ENCODE data around the gene ZKSCAN7. TPM values are rescaled to one million over a fixed set of nuclear protein-coding genes. Genes with fewer than 3 reads are reported as not detected.
A peak's percentile ranks its signal among the peaks of the same experiment; 100 is the strongest.
"Not testable (repeated sequence)": the region's sequence is repeated elsewhere in the genome, so short reads cannot be mapped to it uniquely, and the experiment has no call there.

The ZKSCAN7 gene
- total RNA-seq, result 0.76 TPM

DNA sequence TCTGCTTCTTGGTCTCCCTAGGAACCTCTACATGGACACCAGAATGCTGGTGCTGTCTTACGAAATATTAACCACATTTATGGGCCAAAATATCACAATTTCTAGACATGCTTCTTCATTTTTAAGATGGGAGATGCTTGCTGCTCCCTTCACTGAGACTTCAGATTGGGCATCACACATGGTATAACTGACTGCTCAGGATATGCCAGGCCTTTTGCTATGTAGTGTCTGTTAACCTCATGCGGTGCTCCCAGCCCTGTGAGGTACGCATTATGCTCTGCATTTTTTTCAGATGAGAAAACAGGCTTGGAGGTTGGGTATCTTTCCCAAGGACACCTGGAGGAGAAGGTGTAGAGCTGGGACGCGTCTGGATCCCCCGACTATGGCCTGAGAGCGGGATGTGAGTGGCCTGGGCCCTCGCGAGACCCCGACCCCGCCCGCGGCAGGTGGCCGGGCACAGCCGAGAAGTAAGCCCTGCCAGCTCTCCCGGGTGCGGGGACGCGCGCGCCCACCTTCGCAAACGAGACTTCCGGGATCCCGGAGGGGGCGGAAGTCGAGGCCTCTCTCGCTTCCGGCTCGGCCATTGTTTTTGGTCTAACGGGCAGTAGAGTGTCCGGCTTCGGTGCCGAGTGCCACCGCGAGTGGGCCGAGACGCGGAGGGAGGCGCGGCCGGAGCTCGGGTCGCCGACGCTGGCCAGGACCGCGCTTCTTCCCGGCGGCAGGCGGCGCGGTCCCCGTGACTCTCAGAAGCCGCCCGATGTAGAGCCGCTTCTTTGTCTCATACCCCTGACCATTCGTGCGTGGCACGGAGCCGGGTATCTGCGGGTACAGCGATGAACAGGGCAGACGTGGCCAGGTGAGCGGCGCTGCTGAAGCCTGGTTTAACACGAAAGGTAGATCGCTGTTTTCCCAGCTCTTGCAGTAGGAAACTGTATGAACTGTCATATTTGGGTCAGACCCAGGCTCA lies at the start of gene ZKSCAN7:
TSS of gene ZKSCAN7 (plus strand) at position 568 of the 967 bp plus-strand sequence. CDS start 1,855 bp downstream, outside the sequence.
- peak; percentile 50 for ATAC-seq

DNA sequence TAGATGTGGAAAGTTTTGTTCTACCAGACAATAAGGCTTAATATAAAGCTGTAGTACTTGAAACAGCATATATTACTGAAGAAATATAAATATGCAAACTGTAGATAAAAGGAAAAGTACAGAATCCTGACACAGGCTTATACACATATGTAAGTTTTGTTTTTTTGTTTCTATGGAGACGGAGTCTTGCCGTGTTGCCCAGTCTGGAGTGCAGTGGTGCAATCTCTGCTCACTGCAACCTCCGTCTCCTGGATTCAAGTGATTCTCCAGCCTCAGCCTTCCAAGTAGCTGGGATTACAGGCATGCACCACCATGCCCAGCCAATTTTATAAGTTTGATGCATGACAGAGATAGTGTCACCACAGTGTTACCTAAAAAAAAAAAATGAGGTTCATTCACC lies 48.4 kb upstream of the ZKSCAN7 start:
- no peak for ATAC-seq

DNA sequence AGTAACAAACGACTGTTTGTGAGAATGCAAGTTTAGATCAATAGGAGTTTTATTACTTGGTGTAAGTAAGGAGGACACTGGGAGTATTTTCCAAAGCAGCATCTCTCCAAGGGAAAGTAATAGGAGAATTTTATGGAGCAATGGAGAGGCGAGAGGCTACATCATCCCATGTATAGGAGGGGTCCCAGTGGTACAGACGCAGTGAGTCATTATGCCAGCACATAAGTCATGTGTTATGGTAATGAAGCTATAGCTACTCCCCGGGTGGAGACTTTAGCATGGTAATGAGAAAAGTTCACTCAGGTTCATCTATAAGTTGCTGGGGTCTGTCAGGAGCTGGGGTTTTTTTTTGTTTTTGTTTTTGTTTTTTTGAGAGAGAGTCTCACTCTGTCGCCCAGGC lies 48.0 kb upstream of the ZKSCAN7 start:
- ATAC-seq, result no peak

DNA sequence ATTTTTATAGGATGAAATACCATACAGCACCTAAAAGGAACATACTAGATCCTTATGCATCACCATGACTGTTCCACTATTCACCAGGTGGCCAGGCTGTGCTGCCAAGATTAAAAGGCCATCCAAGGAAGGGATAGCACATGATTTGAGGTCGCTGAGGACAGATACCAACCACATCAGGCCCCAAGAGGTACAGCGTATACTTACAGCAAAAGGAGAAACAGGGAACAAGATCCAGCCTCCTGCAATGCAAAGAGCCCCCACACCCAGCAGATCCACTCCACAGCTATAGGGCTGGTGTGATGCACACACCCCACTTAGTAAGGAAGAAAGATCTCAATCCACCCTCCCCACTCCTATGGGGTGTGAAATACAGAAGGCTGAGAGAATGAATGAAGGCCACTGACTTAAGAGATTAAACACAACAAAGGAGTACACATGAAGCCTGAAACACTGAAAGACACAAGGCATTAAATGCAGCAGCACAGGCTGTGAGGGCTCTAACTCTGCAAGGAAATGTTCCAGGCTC lies 45.5 kb upstream of the ZKSCAN7 start:
- ATAC-seq, result peak; percentile 61

DNA sequence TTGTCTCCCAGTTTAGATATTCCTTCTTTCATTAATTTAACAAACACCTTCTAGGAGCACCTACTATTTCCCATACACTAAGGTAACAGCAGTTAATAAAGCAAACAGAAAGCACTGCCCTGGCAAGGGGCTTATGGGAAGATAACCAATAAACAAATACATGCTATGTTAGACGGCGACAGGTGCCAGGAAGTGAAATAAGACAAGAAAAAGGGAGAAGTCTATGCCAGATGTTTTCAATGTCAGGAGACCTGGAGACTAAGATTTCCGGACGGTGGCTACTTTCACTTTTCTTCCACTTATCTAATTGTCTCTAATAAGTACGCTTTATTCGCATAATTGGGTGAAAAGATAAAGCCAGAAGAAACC lies 45.0 kb upstream of the ZKSCAN7 start:
- ATAC-seq, result peak; percentile 9

DNA sequence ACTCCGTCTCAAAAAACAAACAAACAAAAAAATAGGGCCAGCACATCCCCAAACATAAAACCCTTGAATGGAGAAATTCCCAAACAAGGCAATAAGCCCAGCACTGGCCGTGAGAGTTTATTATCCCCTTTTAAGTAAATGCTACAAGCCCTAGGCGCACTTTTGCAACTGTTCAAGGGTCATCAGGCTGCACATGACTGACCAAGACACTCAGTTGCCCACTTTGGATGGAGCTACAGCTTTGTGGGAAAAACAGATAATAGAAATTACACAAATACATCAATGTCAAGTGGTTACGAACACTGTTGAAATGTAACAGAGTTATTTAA lies 43.8 kb upstream of the ZKSCAN7 start:
- ATAC-seq, result no peak

DNA sequence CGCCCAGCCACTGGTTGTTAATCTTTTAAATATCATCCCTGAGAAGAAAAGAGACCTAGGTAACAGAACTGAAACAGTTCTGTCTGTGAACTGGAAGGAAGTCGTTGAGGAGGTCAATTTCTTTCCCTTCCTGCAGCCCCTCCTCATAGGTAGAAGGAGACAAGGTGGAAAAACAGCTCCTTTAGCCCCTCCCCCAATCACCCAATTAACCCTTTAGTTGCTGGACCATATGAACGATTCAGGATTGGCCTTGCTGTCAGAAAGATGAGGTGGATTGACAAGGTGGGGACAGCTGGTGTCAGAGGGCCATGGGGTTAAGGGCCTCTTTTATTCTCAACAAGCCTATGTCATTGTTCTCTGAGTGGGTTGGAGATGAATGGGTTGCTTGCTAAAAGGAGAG lies 41.5 kb upstream of the ZKSCAN7 start:
- no peak for ATAC-seq

DNA sequence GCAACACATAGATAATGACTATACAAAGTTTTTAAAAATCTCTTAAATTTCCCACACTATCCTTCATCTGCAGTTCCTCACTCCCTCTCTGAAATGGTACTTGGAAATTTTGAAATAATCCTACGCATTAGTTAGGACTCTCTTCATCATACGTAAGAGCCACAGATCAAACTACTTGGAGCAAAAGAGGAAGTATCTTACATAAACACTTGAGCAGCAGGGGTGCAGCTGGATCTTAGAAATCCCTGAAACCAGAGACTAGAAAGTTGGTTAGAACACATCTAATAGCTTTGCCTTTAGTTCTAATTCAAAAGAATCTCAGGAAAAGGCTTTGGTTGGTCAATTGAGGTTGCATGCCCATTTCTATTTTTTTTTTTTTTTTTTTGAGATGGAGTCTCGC lies 38.8 kb upstream of the ZKSCAN7 start:
- ATAC-seq, result no peak

DNA sequence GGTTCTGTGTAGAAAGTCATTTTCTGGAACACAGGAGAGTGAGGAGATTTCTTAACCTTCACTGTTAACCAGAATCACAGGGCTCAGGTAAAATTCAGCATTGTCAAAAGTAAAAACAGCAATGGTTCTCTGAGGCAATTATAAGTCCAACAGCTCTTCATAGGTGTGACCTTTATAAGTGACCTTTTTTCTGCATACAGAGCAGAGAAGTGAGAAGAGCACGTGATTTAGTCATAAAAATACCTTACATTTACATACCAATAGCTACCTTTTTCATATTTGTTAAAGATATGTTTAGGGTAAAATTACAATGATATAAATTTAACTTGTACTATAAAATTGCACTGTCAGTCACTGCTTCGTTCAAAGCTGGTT lies 36.2 kb upstream of the ZKSCAN7 start:
- no peak for ATAC-seq

DNA sequence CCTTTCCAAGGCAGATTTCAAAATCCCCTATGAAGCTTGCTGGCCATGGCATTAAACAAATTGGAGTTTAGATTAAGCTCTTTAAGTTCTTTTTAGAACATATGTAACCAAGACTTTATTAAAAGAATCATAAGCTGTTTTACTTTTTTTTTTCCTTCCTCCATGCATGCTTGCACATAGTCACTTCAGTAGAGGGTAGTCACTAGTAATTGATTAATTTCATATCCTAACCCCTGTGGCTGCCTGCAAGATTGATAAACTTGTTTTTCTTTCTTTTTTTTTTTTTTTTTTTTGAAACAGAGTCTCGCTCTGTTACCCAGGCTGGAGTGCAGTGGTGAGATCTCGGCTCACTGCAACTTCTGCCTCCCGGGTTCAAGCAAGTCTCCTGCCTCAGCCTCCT lies 33.3 kb upstream of the ZKSCAN7 start:
- no peak for ATAC-seq

DNA sequence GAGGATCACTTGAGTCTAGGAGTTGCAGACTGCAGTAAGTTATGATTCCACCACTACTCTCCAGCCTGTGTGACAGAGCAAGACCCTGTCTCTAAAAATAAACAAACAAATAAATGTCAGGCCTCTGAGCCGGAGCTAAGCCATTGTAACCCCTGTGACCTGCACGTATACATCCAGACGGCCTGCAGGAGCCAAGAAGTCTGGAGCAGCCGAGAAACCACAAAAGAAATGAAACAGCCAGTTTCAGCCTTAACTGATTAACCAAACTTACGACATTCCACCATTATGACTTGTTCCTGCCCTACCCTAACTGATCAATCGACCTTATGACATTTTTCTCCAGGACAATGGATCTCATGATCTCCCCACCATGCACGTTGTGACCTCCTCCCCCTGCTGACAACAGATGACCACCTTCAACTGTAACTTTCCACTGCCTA lies 32.5 kb upstream of the ZKSCAN7 start:
- no peak for ATAC-seq

DNA sequence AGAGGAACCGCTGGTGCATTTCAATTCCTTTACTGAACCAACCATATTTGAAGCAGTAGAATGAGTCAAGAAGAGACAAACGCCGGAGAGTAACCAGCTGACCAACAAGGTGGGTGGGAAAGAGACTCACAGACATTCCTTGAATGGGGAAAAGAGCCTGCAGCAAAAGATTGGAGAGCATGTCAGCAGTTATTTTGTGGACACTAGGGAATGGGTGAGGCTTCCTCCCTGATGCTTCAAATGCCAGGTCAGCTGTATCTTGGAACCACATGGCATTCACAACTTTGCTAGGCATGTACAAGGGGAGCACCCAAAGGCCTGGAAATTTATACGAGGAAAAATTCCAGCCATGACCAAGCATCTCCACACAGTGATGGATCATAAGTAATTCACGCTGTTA lies 29.9 kb upstream of the ZKSCAN7 start:
- no peak for ATAC-seq

DNA sequence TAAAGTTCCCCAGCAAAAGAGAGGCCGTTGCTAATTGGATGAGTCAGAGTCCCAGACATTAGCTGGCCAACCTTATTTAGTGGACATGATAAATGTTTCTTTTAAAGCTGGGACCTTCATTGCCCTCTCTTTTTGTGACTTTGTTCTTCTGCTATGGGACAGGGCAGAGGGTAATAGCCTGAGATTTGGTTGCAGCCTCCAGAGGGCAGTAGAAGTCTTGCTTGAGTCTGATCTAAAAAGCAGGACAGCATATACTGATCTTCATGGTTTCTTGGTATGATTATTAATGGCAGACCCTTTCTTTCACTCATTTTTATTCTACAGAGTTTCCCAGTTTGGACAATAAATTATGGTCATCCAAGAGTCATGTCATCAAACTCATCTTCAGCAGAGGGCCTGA lies 25.1 kb upstream of the ZKSCAN7 start:
- no peak for ATAC-seq

DNA sequence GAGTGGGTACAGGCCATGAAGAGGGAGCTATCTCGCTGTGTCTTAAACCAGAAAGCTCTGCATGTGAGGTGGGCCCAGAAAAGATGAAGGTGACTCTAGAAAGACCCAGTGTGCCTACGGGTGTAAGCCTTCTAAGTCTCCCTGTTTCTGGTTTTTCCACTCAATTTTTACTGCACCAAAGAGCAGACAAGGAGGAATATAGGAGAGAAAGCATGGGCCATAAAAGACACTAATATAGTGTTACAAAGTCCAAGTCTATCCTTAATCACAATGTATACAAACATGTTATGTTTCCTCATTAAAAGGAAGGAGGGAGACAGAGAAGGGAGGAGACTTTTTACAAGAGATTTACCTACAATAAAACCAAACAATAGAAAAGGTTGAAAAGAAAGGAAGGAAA lies 24.1 kb upstream of the ZKSCAN7 start:
- no peak for ATAC-seq

DNA sequence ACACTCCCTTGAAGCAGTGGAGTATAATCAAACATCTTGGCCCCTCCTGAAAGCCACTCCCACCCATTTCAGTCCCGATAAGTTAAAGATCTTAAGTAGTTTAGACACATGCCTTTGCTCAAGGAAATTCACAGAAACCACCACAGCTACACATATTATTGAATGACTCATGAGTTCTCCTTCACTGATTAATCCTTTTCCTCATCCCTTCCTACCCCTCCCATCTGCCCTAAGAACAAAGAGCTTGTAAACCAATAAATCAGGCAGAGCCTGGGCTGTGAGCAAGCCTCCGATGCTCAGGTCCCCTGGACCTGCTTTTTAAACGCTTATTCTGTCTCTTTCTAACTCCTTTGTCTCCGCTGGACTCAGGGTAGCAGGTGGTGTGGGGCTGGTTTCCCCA lies 20.3 kb upstream of the ZKSCAN7 start:
- ATAC-seq, result peak; percentile 45

DNA sequence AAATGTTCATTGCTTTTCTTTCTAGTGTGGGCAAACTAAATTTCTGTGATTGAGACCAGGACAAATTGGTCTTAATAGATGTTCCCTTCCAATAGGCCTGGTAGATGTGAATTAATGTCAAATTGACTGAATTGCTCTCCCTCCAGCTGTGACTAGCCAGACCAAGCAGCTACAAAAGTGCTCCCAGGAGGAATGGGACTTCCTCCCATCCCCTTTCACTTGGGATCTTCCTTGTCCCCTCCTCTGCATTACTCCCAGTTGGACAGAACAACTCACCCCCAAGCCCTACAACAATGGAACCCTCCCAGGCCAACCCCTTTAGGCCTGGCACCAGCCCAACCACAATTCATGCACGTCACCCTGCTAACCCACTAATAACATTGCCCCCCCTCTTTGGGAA lies 19.6 kb upstream of the ZKSCAN7 start:
- ATAC-seq, result no peak

DNA sequence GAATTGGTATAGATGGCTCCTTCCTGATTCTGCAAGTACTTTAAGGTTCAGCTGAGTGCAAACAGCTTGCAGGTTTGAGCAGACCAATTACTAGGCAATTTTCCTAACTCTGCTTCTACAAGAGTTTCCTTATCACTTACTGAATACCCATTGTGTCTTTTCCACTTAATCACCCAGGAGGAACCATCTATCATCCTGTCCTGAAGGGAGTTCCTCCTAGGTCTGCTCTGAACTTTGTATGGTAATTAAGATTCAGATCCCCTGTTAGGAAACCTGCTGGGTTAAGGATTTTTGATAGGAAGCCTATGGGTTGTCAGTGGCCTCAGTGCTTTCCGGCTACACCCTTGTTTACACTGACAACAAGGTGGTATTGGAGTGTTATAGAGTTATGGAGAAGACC lies 10.2 kb upstream of the ZKSCAN7 start:
- ATAC-seq, result not testable (repeated sequence)

DNA sequence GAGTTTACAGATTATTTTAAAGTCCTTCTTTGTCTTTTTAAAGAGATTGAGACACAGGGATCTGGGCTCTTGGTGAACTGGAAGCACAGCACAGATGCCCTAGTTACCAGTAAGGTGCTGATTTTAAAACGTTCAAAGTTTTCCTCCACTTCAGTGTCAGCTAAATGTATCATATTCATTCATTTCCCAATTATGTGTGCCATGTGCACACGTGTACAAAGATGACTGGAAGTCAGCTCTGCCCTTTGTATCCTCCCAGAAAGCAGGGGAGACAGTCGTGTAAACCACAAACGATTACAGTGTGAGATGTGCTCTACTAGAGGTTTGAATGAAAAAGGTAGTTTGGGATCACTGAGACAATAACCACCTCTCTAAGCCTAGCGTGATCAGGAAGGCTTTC lies 730 bp downstream of the ZKSCAN7 start:
- ATAC-seq, result no peak

DNA sequence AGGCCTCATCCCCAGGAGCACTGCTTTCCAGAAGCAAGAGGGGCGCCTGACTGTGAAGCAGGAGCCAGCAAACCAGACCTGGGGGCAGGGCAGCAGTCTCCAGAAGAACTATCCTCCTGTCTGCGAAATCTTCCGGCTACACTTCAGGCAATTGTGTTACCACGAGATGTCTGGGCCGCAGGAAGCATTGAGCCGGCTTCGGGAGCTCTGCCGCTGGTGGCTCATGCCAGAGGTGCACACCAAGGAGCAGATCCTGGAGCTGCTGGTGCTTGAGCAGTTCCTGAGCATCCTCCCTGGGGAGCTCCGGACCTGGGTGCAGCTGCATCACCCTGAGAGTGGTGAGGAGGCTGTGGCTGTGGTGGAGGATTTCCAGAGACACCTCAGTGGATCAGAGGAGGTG lies 2.1 kb downstream of the ZKSCAN7 start:
- no peak for ATAC-seq

DNA sequence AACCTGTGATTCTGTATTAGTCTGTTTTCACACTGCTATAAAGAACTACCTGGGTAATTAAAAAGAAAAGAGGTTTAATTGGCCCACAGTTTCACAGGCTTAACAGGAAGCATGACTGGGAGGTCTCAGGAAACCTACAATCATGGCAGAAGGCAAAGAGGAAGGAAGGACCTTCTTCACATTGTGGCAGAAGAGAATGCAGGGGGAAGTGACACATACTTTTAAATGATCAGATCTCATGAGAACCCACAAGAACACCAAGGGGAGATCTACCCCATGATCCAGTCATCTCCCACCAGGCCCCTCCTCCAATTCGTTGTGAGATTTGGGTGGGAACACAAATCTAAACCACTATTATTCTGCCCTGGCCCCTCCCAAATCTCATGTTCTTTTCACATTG lies 6.1 kb downstream of the ZKSCAN7 start:
- no peak for ATAC-seq

DNA sequence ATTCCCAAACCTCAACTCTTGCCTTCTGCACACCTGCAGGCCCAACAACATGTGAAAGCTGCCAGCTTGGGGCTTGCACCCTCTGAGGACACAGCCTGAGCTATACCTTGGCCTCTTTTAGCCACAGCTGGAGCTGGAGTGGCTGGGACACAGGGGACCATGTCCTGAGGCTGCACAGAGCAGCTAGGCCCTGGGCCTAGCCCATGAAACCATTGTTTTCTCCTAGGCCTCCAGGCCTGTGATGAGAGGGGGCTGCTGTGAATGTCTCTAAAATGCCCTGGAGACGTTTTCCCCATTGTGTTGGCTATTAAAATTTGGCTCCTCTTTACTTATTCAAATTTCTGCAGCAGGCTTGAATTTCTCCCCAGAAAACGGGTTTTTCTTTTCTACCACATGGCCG lies 7.2 kb downstream of the ZKSCAN7 start:
- ATAC-seq, result no peak

DNA sequence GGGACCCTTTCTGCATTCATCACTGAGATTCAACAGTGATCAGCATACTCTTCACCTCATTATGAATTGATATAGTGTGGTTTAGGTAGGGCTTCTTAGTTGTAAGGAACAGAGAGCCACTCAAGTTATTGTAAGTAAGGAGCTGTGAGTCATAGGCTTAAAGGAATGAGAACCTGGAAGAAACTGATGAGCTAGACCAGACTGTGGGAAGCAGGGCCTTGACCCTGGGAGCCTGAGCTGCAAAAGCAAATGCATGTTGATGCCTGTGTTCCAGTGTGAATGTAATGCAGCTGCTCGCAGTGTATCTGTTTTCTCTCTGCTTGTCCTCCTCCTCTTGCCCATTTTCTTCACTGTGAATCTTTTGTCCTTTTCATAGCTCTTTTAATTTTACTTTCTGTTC lies 13.6 kb downstream of the ZKSCAN7 start:
- no peak for ATAC-seq

DNA sequence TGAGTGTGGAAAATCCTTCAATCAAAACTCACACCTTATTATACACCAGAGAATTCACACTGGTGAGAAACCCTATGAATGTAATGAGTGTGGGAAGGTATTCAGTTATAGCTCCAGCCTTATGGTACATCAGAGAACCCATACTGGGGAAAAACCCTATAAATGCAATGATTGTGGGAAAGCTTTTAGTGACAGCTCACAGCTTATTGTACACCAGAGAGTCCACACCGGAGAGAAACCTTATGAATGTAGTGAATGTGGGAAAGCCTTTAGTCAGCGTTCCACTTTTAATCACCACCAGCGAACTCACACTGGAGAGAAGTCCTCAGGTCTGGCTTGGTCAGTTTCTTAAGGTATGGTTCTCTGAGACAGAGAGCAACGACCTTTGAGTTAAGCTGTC lies 16.0 kb downstream of the ZKSCAN7 start:
- no peak for ATAC-seq

DNA sequence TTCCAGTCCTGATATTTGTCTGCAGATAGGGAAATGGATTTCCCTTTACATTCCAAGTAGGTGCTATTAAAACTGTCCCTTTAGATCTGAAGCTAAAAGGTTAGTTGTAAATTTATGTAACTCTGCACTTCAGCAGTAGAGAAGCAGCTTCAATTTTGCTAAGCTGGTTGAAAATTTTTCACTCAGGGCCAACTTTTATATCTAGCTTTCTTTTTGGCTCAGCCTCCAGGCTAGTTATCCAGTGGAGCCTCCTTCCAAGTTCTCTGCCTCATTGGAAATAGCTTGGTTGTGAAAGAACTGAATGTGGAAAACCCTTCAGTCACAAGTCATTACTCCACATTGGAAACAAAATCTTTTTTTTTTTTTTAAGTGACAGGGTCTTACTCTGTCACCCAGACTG lies 21.6 kb downstream of the ZKSCAN7 start:
- ATAC-seq, result no peak

Data from esophagus mucosa (tissue), 1 donor.